Thyroid gland (tissue), 4 donors: Measurements from ENCODE around the gene MRPL43. TPM values are rescaled to one million over a fixed set of nuclear protein-coding genes. Genes with fewer than 3 reads are reported as not detected.

Source experiments
- DNase-seq, 2 donors: peaks; one replicate each; pipeline ENCODE4 v3.0.0-alpha.2; 2019
- H3K27ac ChIP-seq, 3 donors: fragments of 200-600 bp; sonication (generic); 1 replicate in 2 of 3; 2 replicates in 1 of 3; pipeline ENCODE4 v1.5.1; 2016 to 2019; ENCODE audit warnings: mild to moderate bottlenecking in 1 of 3, moderate library complexity in 1 of 3
- H3K27me3 ChIP-seq: fragments of 200-600 bp; sonication (generic); one replicate; pipeline ENCODE4 v1.5.1; 2019
- H3K36me3 ChIP-seq, 2 donors: fragments of 200-600 bp; sonication (generic); one replicate each; pipeline ENCODE4 v1.5.1; 2016 to 2019
- H3K4me1 ChIP-seq, 2 donors: fragments of 200-600 bp; sonication (generic); one replicate each; pipeline ENCODE4 v1.5.1; 2017 to 2019
- H3K4me3 ChIP-seq, 3 donors: fragments of 200-600 bp; sonication (generic); replicated peaks in 1 of 3; 1 replicate in 2 of 3; 2 replicates in 1 of 3; pipeline ENCODE4 v1.5.1; 2016; ENCODE audit warnings: mild to moderate bottlenecking in 1 of 3
- H3K9me3 ChIP-seq: fragments of 200-600 bp; sonication (generic); one replicate; pipeline ENCODE4 v1.5.1; 2017
- POLR2A ChIP-seq, 2 donors: fragments of 450-650 bp; IDR thresholded peaks; one replicate each; pipeline ENCODE4 v1.6.1; 2017; ENCODE audit warnings: antibody characterized with exemption in 2 of 2, mild to moderate bottlenecking in 2 of 2, moderate library complexity in 1 of 2
- WGBS, 2 donors: methylation state at CpG; one replicate each; pipeline ENCODE4 v1.1.5; 2017; 5-methylcytosine and 5-hydroxymethylcytosine counted together
- intact Hi-C: fragments of 100-400 bp; cut with DNase I; formaldehyde crosslinking; loops from one replicate; pipeline ENCODE4 v1.15.1; 2023
- total RNA-seq, 4 donors: library from RNA; depleted of rRNA; stranded (reverse); fragments of >200 nt; gene quantifications; one replicate each; pipeline ENCODE4 v1.2.3, GENCODE V29; 2016
- TF ChIP-seq, protein P1 (sequence below), 6 experiments: fragments of 200-600 bp in 3 of 6; fragments of 450-650 bp in 3 of 6; sonication (generic) in 3 of 6; IDR thresholded peaks; one replicate each; pipeline ENCODE4 v1.5.1; 2016 to 2019; ENCODE audit warnings: antibody characterized with exemption in 6 of 6, mild to moderate bottlenecking in 2 of 6, inconsistent platforms in 1 of 6, moderate library complexity in 1 of 6

MRPL43 gene
- total RNA-seq, 4 donors from 2014 or later, result 86.1 to 178 (median 145) TPM

DNA sequence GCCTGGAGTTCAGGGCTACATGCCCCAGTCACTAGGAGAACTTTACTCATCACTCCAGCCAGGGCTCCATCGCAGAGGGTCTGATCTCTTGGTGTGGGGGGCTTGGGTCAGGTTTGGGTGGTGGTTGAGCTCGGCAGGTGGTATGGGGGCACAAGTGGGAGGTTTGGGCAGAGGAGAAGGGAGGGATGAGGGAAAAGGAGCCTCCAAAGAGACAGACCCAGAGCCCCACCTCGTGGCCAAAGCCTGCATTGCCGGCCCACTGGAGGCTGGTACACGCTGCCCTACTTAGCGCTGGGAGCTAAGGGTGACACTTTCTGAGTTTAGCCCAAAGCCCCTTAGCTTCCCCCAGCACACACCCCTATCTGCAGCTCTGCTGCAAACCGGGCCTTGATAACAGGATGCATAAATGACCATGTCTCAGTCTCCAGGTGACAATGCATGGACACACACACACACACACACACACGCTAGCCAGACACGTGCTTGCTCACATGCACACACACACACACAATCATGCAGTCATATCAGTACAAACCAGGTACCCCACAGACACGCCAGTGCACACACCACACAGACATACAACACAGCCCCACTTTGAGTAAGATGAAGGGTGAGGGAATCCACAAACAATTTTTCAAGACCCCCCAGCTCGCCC, 27.1 kb upstream of the MRPL43 start:
- 20 to 21% methylated on average over 11 of the region's 11 CpGs for WGBS, 2 donors
- DNase-seq, result peak; percentile 79 to 83
- no peaks in the 10 kb centered on the region for H3K9me3 ChIP-seq
- peaks cover 7 to 17% of the 10 kb centered on the region in 2 donors for H3K4me1 ChIP-seq
- intact Hi-C loops, result no loop called here
- H3K36me3 ChIP-seq, result no peaks in the 10 kb centered on the region
- H3K27ac ChIP-seq, result no peak overlapping the region
- no peak for TF ChIP-seq POLR2A (IDR thresholded peaks at IDR 0.05)
- TF ChIP-seq, protein P1, sequence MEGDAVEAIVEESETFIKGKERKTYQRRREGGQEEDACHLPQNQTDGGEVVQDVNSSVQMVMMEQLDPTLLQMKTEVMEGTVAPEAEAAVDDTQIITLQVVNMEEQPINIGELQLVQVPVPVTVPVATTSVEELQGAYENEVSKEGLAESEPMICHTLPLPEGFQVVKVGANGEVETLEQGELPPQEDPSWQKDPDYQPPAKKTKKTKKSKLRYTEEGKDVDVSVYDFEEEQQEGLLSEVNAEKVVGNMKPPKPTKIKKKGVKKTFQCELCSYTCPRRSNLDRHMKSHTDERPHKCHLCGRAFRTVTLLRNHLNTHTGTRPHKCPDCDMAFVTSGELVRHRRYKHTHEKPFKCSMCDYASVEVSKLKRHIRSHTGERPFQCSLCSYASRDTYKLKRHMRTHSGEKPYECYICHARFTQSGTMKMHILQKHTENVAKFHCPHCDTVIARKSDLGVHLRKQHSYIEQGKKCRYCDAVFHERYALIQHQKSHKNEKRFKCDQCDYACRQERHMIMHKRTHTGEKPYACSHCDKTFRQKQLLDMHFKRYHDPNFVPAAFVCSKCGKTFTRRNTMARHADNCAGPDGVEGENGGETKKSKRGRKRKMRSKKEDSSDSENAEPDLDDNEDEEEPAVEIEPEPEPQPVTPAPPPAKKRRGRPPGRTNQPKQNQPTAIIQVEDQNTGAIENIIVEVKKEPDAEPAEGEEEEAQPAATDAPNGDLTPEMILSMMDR (IDR thresholded peaks at IDR 0.05), result peak; percentile 80 to 95 (median 86)
- no peak overlapping the region for H3K4me3 ChIP-seq
- peaks cover 7% of the 10 kb centered on the region for H3K27me3 ChIP-seq

DNA sequence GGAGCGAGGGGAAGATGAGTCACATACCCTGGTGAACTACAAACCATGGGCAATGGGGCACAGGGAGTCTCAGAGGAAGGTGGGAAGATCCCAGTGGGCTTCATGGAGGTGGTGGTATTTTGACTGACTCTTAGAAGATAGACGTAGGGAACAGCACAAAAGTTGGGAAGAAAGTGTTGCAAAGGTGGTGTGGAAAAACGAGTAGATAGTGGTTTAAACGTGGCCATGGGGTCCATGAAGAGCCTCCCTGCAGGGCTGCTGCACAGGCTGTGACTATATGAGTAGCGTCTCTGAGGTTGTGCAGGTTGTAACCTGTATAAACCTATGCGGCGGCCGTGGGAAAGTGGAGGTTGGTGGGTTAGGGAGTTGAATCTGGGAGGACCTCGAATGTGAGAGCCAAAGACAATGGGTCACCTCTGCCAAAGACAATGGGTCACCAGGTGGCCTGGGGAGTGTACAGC, 26.1 kb upstream of the MRPL43 start:
- Histone ChIP-seq H3K27ac (no peak overlapping the region), H3K4me1 (peaks cover 7 to 10% of the 10 kb centered on the region in 2 donors), H3K9me3 (no peaks in the 10 kb centered on the region), H3K4me3 (no peak overlapping the region), H3K36me3 (no peaks in the 10 kb centered on the region), H3K27me3 (peaks cover 7% of the 10 kb centered on the region)
- WGBS, 2 donors, result 51 to 61% methylated on average over 9 of the region's 9 CpGs
- DNase-seq, result no peak
- TF ChIP-seq, protein P1 (IDR thresholded peaks at IDR 0.05), result no peak
- TF ChIP-seq POLR2A (IDR thresholded peaks at IDR 0.05), result no peak
- intact Hi-C loops, result loop anchor here (2.0 kb wide), 1 partner anchor 19 kb away; no protein-coding TSS in a partner anchor

DNA sequence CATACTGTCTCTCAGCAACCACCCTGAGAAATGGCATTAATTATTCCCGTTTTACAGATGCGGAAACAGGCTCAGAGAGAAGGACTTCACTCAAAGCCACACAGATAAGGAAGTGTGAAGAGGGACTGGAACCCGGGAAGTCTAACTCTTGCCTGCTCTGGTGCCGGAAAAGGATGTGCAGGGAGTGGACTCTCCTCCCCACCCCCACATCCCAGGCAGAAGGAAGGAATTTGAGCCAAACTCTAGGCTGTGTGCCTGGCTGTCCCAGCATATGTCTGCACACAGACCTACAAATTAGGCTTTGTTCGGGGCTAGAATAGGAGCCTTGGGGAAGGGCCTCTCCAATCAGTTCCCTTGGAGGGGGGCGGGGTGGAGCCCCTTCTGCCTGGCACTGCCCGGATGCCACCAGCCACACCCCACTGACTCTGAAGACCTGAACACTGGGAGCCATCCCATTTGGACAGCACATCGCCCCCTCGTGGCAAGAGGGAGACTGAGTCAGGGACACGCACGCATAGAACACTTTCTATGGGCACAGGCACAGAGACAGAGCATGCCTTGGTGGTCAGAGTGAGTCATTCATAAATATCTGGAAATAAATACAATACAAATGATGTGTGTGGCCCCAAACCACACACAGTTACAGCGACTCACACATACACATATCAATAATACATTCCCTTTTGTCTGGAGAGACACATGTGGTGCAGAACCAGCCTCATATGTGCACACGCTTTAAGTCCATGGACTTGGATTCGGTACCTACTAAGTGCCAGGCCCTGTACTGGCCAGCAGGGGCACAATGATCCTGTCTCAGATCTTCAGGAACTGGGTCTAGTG, 25.4 kb upstream of the MRPL43 start:
- peaks cover 7% of the 10 kb centered on the region for H3K27me3 ChIP-seq
- no peaks in the 10 kb centered on the region for H3K36me3 ChIP-seq
- TF ChIP-seq, protein P1 (IDR thresholded peaks at IDR 0.05), result peak; percentile 73 to 98 (median 84)
- no peak for TF ChIP-seq POLR2A (IDR thresholded peaks at IDR 0.05)
- H3K27ac ChIP-seq, result peak overlapping the region in 1 of 3 donors; percentile 21
- intact Hi-C loops, result loop anchor here (2.0 kb wide), 1 partner anchor 18 kb away; no protein-coding TSS in a partner anchor
- H3K9me3 ChIP-seq, result no peaks in the 10 kb centered on the region
- peaks cover 7 to 10% of the 10 kb centered on the region in 2 donors for H3K4me1 ChIP-seq
- no peak overlapping the region for H3K4me3 ChIP-seq
- peak; percentile 89 to 90 for DNase-seq
- WGBS, 2 donors, result 15 to 26% methylated on average over 12 of the region's 14 CpGs

DNA sequence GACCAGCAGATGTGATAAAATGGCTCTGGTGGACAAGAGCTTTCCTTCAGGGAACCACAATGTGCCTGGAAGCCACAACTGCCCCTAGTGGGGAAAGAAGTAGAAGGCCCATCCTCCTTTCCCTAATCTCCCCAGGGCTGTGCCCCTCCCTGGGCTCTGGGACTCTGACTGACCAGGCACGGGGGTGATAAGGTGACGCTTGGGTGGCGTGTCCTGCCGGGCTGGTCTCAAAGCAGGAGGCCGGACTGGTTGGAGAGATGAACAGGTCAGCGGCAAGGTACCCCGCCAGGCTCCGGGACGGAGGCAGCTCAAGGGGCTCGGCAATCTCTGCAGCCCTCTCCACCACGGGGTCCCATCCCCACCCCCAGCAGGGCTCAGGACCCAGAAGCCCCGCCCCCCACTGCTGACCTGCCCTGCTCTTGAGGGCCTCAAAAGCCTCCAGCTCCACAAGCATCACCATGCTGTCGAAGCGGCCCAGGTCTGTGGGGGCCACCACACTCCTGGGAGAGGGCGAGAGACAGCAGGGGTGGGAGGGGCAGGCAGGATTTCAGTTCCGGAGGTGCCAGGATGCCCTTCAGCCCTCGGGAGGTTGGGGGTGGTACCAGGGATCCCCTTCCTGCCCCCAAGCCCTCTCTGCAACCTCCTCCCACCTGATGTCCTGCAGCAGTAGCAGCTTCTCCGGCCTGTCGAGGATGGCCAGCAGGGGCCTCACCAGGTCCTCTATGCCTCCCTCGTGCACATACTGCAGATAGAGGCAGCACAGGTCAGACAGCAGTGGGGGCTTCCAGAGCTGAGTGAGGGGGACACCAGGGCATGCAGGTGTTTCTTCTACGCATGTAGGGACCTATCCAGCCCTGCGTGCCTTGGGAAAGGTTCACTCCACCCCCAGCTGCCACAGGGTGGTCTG, 24.5 kb upstream of the MRPL43 start:
- TF ChIP-seq, protein P1 (IDR thresholded peaks at IDR 0.05), result no peak
- TF ChIP-seq POLR2A (IDR thresholded peaks at IDR 0.05), result no peak
- Histone ChIP-seq H3K9me3 (no peaks in the 10 kb centered on the region), H3K4me1 (peaks cover 7 to 10% of the 10 kb centered on the region in 2 donors), H3K27ac (no peak overlapping the region), H3K27me3 (no peaks in the 10 kb centered on the region), H3K36me3 (peaks cover 6 to 7% of the 10 kb centered on the region in 2 donors), H3K4me3 (no peak overlapping the region)
- intact Hi-C loops, result loop anchor here (2.0 kb wide), 1 partner anchor 17 kb away; no protein-coding TSS in a partner anchor
- no peak for DNase-seq
- 66 to 71% methylated on average over 6 to 11 of the region's 22 CpGs for WGBS, 2 donors
